ENCODE measurements around the gene TCP11L1.
A peak's percentile ranks its signal among the peaks of the same experiment; 100 is the strongest.
"Not testable (repeated sequence)": the region's sequence is repeated elsewhere in the genome, so short reads cannot be mapped to it uniquely, and the experiment has no call there.

Gene TCP11L1

DNA sequence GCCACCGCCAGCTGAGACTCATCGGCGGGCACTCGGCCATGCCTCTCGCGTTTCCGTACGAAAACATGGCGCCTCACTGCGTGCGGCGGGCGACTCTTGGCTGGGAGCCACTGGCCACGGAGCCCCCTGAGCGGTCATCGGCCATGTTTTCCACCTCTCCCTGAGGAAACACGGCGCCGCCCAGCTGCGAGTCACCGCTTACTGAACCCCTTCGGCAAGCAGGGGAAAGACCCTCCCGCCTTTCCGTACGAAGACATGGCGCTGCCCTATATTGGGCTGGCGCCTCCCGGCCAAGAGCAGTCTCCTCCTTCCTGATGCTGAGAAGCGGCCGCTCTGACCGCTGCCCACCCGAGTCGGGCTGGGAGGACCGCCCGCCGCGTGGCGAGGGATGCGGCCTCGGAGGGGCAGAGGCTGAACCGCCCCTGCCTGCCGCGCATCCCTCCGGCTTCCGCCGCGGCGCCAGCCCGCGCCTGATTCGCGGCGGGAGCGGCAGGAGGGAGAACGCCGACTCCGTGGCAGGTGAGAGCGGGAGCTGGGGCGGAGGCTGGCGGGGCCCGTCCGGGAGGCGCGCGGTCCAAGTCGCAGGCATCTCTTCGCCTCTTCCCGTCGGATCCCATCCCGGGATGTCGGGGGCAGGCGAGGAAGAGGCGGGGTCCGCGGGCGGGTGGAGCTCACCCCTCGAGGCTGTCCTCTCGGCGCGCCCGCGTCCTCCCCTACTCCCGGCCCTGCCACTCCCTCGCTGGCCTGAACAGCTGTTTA, at the start of gene TCP11L1:
TCP11L1 (plus strand) TSS at position 299 of the 759 bp plus-strand sequence. CDS start 4,202 bp downstream, outside the sequence.
- DNase-seq: peak; percentile 89

- DNase-seq: no peak
Observed at GRCh38 chr11:32990481-32990880, 48.9 kb upstream of the TCP11L1 start.

DNA sequence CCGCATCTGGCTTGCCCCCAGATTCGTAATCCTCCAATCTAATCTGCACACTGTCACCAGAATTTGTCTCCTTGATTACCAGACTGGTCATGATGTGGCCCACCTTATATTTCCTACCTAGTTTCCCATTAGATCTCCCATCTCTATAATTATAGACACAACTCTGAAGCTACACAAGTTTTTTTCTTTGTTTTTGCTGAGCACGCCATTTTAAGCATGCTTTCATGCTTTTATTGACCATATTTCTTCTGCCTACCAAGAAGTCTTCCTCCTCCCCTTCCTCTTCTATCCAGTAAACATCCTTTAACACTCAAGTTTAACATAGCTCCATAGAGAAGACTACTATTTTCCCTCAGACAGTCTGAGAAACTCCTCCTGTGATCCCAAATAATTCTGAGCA, 47.9 kb upstream of the TCP11L1 start:
- no peak for DNase-seq

DNA sequence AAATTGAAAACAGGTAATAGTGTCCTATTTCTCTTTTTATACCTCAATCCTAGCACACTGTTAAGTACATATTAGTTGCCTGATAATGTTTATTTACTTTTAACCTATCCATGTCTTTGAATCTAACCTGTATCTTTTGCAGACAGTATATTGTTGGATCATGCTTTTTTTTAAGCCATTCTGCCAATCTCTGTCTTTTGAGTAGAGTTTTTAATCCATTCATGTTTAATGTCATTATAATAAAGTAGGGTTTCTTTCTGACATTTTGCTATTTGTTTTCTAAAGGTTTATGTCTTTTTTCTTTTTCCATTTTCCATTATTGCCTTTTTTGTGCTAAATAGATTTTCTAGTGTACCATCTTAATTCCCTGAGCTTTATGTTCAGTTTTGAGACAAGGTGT, 47.5 kb upstream of the TCP11L1 start:
- no peak for DNase-seq

GRCh38 chr11:33000181-33000580, 39.2 kb upstream of the TCP11L1 start:
- no peak for DNase-seq

DNA sequence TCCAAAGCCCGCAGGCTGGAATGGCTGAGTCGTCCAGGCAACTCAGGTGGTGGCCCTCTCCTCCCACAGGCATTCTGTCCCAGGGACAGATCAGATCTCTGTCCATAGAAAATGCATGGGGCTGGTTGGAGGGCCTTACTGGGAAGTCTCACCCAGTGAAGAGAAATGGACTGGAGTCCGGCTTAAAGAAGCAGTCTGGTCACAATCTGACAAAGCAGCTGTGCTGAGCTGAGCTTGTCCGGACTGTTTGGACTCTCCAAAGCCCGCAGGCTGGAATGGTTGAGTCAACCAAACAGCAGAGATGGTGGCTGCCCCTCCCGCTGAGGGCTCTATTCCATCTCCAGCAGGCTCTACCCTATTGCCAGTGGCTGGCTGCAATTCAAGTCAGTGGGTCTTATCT, 38.1 kb upstream of the TCP11L1 start:
- no peak for DNase-seq

- no peak for DNase-seq
Observed at GRCh38 chr11:33001751-33002542, 37.4 kb upstream of the TCP11L1 start.

DNA sequence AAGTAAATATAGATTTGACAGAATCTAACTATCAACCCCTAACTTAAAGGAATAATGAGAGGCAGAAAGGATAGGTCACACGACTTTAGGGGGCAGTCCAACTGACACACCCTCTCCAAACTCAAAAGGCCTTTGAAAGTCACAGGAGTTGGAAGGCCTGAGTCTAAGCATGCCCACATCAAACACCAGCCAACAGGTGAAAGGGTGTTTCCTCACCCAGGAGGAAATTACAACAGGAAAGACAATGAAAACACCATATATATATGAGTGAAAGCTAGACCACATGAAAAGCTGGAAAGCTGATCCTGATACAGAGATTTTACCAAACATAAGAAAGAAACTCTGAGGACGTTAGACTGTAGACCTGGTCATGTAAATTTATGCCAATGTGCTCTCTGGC, 34.2 kb upstream of the TCP11L1 start:
- peak; percentile 44 for DNase-seq

- DNase-seq: no peak
Observed at GRCh38 chr11:33006010-33006409, 33.4 kb upstream of the TCP11L1 start.

DNA sequence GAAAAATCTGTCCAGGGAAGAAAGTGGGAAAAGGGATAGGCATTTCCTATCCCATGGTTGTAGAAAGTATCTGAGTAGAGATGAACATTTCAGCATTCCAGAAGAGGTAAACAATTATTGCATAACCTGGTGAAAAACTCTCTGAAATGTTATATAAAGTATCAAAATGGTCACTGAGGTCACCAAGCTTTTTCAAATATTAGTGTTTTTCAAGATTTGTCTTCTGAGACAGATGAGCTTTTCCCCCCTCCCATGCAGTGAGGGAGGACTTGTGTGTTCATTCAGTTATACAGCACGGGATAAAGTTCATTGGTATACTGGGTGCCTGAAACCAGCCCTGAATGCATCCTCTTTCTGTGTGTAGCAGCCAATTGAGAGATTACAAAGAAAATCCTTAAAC, 25.6 kb upstream of the TCP11L1 start:
- DNase-seq: no peak

DNA sequence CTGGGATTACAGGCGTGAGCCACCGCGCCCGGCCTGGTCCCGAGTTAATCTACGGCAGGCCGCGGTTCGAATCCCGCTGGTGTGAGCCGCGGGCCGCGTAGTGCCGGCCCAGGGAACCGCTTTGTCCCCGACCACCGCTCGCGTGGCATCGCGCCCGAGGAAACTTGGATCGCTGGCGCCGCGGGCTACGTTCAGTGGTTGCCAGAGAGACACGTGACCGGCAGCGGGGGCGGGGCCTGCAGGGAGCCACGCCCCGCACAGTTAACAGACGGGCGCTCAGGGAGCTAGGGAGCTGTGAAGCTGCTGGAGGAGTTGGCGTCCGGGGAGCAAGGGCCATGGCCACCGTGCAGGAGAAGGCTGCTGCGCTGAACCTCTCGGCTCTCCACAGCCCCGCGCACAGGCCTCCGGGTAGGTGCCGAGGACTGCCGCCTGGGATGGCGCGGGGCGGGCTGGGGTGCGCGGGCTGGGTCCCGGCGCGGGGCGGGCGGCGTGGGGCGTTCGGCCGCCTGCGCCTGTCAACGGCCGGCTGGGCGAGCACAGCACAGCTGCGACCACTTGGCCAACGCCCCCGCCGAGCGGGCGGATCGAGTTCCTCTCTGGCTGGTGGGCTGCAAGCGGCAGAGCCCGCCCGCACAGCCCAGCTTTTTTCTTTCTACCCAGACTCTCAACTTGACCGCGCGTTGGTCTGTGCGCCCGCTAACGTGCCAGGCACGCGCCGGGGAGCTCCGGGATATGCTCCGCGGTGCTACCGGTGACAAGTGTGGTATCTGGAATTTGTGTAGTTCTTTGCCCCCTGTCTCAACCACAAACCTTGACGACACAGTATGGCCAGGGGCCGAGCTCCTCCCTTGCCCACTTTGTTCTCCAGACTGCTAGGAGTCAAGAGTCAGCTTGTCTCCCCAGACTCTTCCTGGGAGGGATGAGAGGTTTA, 23.5 kb upstream of the TCP11L1 start, which contains the start of gene DEPDC7:
DEPDC7 (plus strand) TSS at position 258 of the 931 bp plus-strand sequence; CDS start at position 336, 78 bp downstream.
- peak; percentile 75 for DNase-seq

- no peak for DNase-seq
Observed at GRCh38 chr11:33016654-33017053, 22.7 kb upstream of the TCP11L1 start.

DNA sequence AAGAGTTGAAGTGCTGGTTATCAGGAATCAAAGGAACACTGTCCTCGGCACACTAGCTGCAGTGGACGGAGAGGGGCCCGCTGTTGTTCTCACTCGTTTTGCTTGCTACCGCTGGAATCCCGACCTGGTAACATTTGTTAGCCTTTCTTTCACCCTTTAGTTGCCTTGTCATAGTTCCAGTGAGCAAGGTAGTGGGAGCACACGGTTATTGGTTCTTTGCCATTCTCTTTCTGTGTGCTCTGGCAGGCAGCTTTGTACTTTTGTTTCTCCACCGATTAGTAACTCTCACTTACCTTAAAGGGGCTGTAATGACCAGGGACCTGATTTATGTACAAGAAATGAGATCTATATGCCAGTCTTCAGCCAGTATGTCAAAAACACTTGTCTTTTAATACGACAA, 21.9 kb upstream of the TCP11L1 start:
- DNase-seq: no peak

DNA sequence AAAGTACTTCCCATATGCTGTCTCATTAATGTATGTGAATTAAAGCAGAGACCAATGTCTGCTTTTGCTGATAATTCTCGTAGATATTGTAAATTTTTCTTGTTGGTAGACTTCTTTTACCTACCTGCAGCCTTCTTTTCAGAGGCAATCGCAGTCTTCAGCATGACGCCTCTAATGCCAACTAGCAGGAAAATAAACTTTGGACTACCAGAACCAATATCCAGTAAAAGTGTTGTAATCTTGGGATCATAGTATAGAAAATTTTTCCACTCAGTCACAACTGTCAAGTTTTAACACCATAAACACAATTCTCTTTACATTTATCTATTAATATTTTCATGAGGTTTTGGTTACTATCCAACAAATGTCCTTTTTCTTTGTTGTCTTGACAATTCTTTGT, 21.4 kb upstream of the TCP11L1 start:
- no peak for DNase-seq

DNA sequence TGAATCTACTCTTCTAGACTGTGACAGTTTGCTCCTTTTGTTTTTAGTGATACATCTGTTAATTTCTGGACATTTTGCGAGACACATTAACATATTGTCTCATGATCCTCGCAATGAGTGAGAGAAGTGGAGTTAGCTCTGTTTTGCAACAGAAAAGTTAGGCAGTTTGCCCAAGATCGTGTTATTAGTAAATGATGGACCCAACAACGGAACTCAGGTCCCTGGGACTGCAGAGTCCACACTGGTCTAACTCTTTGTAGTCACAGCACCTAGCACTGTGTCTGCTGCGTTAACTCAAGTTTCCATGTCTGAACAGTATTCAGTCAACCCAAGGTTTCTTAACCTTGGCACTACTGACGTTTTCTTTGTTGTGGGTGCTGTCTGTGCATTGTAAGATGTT, 20.5 kb upstream of the TCP11L1 start:
- no peak for DNase-seq

- DNase-seq: no peak
Observed at GRCh38 chr11:33021501-33021900, 17.9 kb upstream of the TCP11L1 start.

GRCh38 chr11:33021937-33022336, 17.4 kb upstream of the TCP11L1 start:
- no peak for DNase-seq

- no peak for DNase-seq
Observed at GRCh38 chr11:33025339-33025722, 14.0 kb upstream of the TCP11L1 start.

- DNase-seq: no peak
Observed at GRCh38 chr11:33027233-33027632, 12.1 kb upstream of the TCP11L1 start.

DNA sequence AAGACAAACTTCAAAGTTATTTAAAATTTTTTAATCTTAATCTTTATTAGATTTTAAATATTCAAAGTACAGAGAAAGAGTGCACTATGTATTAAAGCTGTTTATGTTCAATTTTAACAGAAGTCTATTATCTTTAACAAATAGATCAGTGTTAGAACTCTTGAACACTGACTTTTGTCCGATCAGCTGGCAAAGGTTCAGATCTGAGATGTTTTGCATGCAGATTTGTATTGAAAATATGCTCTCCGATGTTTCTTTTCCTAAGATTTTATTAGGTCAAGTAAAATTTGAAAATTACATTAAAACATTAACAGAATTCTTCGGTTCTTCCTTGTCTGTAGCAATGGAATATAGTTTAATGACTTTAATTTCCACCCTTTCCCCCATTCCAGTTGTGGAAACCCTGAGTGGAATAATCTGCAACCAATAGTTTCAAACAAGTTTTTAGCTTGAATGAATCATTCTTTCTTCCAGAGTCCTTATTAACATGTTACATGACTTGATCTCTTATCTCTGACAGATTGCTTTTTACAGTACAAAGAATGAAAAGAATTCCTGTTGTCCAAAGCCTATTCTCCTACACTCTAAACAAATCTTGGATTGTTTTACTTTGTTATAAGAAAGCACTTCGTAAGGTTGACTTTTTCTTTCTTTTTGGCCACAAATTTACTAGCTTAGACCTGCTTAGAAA, 11.4 kb upstream of the TCP11L1 start:
- DNase-seq: no peak

DNA sequence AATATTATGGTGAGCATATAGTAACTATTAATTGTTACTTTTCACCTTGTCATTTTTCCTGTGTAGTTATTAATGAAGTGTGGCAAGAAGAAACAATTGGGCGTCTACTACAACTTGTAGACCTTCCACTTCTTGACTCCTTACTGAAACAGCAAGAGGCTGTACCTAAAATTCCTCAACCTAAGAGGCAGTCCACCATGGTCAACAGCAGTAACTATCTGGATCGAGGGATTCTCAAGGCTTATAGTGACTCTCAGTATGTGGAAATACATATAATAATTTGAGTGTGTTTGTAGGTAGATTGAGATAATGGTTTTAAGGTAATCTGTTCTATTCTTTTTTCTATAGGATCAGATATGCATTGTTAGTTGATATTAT, 10.8 kb upstream of the TCP11L1 start:
- no peak for DNase-seq

GRCh38 chr11:33029218-33029617, 10.2 kb upstream of the TCP11L1 start:
- DNase-seq: not testable (repeated sequence)

GRCh38 chr11:33033493-33033892, 5.9 kb upstream of the TCP11L1 start:
- no peak for DNase-seq
